Keratinocyte (primary cell): ENCODE measurements around the gene MBTPS1.

ENCODE experiments used
- CTCF ChIP-seq, 3 experiments: IDR thresholded peaks in 1 of 3; conservative IDR thresholded peaks in 1 of 3; optimal IDR thresholded peaks in 1 of 3; 2 replicates in 2 of 3; 3 replicates in 1 of 3; pipeline versions ENCODE3 to v1.5.1; 2011; ENCODE audit warnings: low read length in 3 of 3, mild to moderate bottlenecking in 3 of 3, moderate library complexity in 2 of 3, control low read depth in 1 of 3, inconsistent platforms in 1 of 3; ENCODE audit not compliant: insufficient read depth in 2 of 3; ENCODE audit errors: extremely low read depth in 1 of 3
- EZH2 ChIP-seq: IDR thresholded peaks from one replicate; pipeline ENCODE4 v1.6.1; 2012; ENCODE audit warnings: inconsistent platforms, mild to moderate bottlenecking, low read length, moderate library complexity

- TF ChIP-seq CTCF (optimal IDR thresholded peaks at IDR 0.05 in 1 of 3, IDR thresholded peaks at IDR 0.05 in 1 of 3, conservative IDR thresholded peaks at IDR 0.05 in 1 of 3; ENCODE audit: extremely low read depth in 1 of 3, insufficient read depth in 2 of 3, low read length in 3 of 3) (no peak), EZH2 (no peak)
Observed at GRCh38 chr16:84138500-84138823, 21.7 kb upstream of the MBTPS1 start.
